GM21619 (cell line): ENCODE results near the gene AOPEP.
"Not testable (repeated sequence)": the region's sequence is repeated elsewhere in the genome, so short reads cannot be mapped to it uniquely, and the experiment has no call there.

ENCODE experiments used
- ATAC-seq: cut with Tn5 transposase; IDR thresholded peaks from one replicate; pipeline ENCODE4 v1.9.1; 2021; ENCODE audit not compliant: unreplicated experiment

AOPEP gene

DNA sequence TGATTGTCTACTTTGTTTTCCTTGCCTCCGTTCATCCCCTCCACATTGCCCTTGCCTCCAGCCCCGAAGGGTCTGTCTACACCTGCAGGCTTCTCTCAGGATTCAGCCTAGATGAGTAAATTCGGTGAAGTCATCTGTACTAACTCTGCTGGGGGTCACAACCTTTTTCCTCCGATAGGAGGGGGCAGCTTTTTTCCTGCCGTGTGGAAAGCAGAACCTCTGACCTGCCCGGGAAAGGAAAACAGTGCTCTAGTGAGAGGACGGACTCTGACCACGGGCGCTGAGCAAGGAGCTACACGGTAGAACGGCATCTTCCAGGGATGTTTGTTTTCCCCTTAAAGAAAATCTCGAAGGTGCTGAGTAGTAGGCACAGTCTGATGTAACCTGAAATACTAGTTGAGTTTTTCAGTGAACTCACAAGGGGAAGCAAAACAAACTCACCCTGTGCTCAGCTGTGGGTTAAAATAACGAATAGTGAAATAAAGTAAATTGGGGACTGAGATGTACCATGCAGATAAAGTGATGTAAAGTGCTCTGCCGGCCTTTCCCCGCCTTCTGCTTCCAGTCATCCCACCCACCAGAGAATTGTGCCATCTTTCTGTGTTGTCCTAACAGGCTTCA lies 281.8 kb downstream of the AOPEP start:
- no peak for ATAC-seq

GRCh38 chr9:95009459-95009858 lies 283.0 kb downstream of the AOPEP start:
- ATAC-seq, result no peak

GRCh38 chr9:95010431-95010838 lies 283.9 kb downstream of the AOPEP start:
- ATAC-seq, result no peak

- no peak for ATAC-seq
Observed at GRCh38 chr9:95012035-95012708, 285.7 kb downstream of the AOPEP start.

GRCh38 chr9:95012902-95013301 lies 286.4 kb downstream of the AOPEP start:
- ATAC-seq, result no peak

- ATAC-seq, result no peak
Observed at GRCh38 chr9:95014917-95015316, 288.4 kb downstream of the AOPEP start.

- ATAC-seq, result no peak
Observed at GRCh38 chr9:95015569-95015968, 289.1 kb downstream of the AOPEP start.

GRCh38 chr9:95017062-95017461 lies 290.6 kb downstream of the AOPEP start:
- ATAC-seq, result no peak

GRCh38 chr9:95017661-95018060 lies 291.2 kb downstream of the AOPEP start:
- ATAC-seq, result no peak

DNA sequence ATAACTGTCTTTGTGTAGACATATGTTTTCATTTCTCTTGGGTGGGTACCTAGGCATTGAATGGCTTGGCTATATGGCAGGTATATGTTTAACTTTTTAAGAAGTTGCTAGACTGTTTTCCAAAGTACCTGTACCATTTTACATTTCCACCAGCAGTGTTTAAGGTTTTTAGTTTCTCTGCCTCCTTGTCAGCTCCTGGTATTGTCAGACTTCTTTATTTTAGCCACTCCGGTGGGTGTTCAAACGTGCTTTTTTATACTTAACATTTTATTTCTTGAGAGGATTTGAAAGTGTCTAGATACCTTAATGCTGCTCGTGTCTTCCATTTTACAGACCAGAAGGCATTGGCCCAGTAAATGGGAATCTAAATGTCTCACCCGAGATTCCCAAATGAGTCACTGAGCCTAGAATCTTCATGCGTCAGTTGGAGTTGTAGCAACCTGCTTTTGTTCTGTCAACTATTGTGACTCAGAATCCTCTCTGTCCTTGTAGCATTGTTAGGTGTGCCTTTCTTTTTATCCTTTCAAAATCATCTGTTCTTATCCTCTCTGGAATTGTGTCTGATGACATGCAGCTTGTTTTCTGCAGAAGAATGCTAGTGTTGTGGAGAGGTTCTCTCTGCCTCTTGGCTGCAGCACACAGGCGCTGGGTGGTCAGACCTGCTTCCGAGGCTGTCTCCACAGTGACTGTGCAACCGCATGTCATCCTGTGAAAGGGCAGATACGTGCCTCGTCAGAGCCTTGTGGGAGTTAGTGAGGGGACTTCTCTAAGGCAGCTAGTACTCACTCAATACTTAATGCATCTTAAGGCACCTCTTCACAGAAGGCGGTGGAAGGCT lies 291.8 kb downstream of the AOPEP start:
- ATAC-seq, result no peak

DNA sequence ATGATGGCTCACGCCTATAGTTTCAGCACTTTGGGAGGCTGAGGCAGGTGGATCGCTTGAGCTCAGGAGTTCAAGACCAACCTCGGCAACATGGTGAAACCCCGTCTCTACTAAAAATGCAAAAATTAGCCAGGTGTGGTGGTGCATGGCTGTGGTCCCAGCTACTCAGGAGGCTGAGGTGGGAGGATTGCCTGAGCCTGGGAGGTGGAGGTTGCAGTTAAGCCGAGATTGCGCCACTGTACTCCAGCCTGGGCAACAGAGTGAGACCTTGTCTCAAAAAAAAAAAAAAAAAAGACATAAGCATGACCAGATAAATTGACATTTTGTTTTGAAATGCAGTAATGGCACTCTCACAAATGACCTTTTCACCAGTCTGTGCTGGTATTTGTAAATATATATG lies 294.1 kb downstream of the AOPEP start:
- not testable (repeated sequence) for ATAC-seq

- no peak for ATAC-seq
Observed at GRCh38 chr9:95021166-95021886, 294.8 kb downstream of the AOPEP start.

DNA sequence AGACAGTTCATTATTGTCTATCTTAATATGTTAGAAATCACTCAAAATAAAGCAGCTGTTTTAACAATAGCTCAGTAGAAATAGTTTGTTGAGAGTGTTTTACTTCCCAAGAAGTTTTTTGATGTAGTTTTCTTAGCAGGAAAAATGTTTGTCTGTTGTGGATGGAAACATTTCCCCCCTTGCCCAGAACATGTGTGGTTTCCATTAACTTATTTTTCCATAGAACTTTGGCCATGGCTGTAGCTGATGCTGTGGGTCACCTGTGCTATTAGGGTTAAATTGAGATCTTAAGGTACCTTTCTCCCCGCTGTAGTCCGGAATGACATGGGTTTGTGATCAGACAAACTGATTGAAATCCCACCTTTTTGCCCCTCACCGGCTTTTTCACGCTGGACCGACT lies 296.2 kb downstream of the AOPEP start:
- no peak for ATAC-seq

DNA sequence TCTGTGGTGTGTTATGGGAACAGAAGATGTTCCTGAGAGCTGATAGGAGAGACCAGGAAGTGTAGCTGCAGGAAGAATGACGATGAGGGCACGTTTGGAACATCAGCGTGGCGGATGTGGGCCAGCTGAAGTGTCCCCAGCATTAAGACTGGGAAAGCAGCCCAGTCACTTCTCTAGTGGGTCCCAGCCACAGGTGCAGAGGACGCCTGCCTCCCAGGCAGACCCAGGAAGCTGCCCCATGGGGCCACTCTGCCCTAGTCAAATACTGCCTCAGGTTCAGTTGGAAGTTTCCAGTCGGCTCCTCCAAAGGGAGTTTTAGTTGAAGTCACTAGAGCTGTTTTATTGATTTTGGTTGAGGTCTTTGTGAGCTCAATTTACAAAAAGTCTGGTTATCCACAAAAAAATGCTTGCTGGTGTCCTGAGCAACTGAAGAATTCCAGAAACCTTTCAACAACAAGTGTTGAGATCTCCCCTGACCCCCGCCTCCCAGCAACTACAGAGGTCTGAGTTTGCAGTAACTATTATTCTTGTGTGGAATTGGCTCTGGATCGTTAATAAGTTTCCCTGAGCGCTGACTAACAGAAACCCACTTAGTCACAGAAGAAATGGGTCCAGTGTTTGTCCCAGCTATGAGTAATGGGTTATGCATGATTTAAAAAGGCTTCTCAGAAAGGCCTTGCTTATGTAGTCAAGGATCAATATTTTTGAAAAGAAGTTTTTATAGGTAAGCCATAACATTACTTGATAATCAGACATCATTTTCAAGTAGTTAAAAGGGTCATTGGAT lies 296.9 kb downstream of the AOPEP start:
- ATAC-seq, result no peak

DNA sequence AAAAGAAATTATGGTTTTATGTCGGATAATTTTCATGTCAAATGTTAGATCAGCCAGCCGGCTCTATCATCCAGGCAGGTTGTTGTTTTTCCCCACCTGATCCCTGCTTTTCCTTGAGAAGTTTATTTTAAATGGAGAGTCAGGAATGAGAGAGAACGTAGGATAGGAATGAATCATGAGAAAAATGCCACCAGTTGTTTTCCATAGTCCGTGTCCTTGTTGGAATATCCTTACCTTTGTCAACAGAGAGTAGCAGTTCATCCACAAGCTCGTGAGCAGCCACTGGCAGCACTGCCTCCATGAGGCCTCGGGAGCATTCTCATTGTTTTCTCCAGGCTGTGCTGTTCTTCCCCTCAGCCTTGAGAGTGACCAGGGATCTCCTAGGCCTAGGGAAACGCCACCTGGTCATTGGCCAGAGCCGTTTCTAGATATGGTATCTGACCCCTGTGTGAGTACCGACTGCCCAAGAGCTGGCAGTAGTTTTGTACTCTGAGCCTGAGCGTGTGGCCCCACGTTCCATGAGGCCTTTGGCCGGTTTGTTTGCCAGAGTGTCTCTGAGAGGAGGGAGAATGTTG lies 297.7 kb downstream of the AOPEP start:
- ATAC-seq, result no peak

- no peak for ATAC-seq
Observed at GRCh38 chr9:95025213-95026147, 299.0 kb downstream of the AOPEP start.

DNA sequence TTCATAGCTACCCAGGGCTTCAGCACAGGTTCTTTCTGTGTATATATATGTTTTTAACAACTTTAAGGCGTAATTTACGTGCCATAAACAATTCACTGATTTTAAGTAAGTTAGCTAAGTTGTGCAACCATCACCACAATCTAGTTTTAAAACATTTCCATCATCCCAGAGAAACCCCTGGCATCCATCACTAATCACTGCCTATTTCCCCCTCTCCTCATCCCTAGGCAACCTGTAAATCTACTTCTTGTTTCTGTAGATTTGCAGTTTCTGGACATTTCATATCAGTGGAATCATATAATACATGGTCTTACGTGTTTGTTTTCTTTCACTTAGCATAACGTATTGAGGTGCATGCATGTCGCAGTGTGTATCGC lies 299.6 kb downstream of the AOPEP start:
- no peak for ATAC-seq

- ATAC-seq, result no peak
Observed at GRCh38 chr9:95027914-95028852, 301.7 kb downstream of the AOPEP start.
